ENCODE results near the gene GABRB1. TPM values are rescaled to one million over a fixed set of nuclear protein-coding genes. Genes with fewer than 3 reads are reported as not detected.
A peak's percentile ranks its signal among the peaks of the same experiment; 100 is the strongest.

Gene GABRB1
- total and polyA plus RNA-seq, 2 experiments from 2014 or later, result 0.26 to 0.97 TPM

- Histone ChIP-seq H3K27me3 (ENCODE audit: insufficient read depth) (no peaks in the 10 kb centered on the region), H3K4me2 (no peak overlapping the region), H3F3A (replicated peaks; ENCODE audit: low read depth) (no peaks in the 10 kb centered on the region), H3K4me3 (no peak overlapping the region), H3K36me3 (ENCODE audit: insufficient read depth) (no peaks in the 10 kb centered on the region), H3K9me2 (ENCODE audit: insufficient read depth) (no peaks in the 10 kb centered on the region), H3K79me2 (replicated peaks; ENCODE audit: insufficient read depth) (no peaks in the 10 kb centered on the region), H3K4me1 (ENCODE audit: insufficient read depth) (peaks cover 4% of the 10 kb centered on the region; the same call in 1 of the 2 replicates), H3K27ac (ENCODE audit: low read depth) (no peak overlapping the region), H2AFZ (peak overlapping the region; percentile 77; the same call in 1 of the 2 replicates), H4K20me1 (replicated peaks; ENCODE audit: insufficient read depth) (no peaks in the 10 kb centered on the region)
- no peaks in the 10 kb centered on the region for H3K9me3 Mint-ChIP-seq
- H3K27me3 Mint-ChIP-seq (ENCODE audit: insufficient read depth, low read depth, poor library complexity), result no peaks in the 10 kb centered on the region
- no peak overlapping the region for H3K27ac Mint-ChIP-seq
- DNase-seq (ENCODE audit: low spot score) (peak; percentile 86), ATAC-seq (peak; percentile 91)
- TF ChIP-seq CREB1 (CRISPR knock-in tag; IDR thresholded peaks at IDR 0.05; ENCODE audit: low read depth), result no peak
- TF ChIP-seq CTCF (conservative IDR thresholded peaks at IDR 0.05; ENCODE audit: low read depth in 2 of 2), result peak; percentile 87 to 92
- H3K4me3 Mint-ChIP-seq, result no peak overlapping the region
- H3K36me3 Mint-ChIP-seq (ENCODE audit: low read depth), result no peaks in the 10 kb centered on the region
- no peaks in the 10 kb centered on the region for H3K4me1 Mint-ChIP-seq
These were observed 91.4 kb downstream of the GABRB1 start for GRCh38 chr4:47122592-47123291.

GRCh38 chr4:47128991-47129390 is 97.6 kb downstream of the GABRB1 start:
- Histone ChIP-seq H3K36me3 (ENCODE audit: insufficient read depth) (no peaks in the 10 kb centered on the region), H3K27ac (ENCODE audit: low read depth) (no peak overlapping the region), H3K27me3 (ENCODE audit: insufficient read depth) (no peaks in the 10 kb centered on the region), H4K20me1 (replicated peaks; ENCODE audit: insufficient read depth) (no peaks in the 10 kb centered on the region), H3K4me2 (no peak overlapping the region), H3K4me3 (no peak overlapping the region), H3K9me2 (ENCODE audit: insufficient read depth) (no peaks in the 10 kb centered on the region), H3K4me1 (ENCODE audit: insufficient read depth) (peaks cover 4% of the 10 kb centered on the region; the same call in 1 of the 2 replicates), H3K79me2 (replicated peaks; ENCODE audit: insufficient read depth) (no peaks in the 10 kb centered on the region), H2AFZ (no peak overlapping the region), H3F3A (replicated peaks; ENCODE audit: low read depth) (no peaks in the 10 kb centered on the region)
- ATAC-seq, result no peak
- Mint-ChIP-seq H3K27me3 (ENCODE audit: insufficient read depth, low read depth, poor library complexity) (no peaks in the 10 kb centered on the region), H3K4me1 (no peaks in the 10 kb centered on the region), H3K4me3 (no peak overlapping the region), H3K27ac (no peak overlapping the region), H3K36me3 (ENCODE audit: low read depth) (no peaks in the 10 kb centered on the region), H3K9me3 (no peaks in the 10 kb centered on the region; the same call in 2 of the 3 replicates)
- no peak for DNase-seq (ENCODE audit: low spot score)
- TF ChIP-seq STAT1 (IDR thresholded peaks at IDR 0.05; ENCODE audit: unreplicated experiment) (no peak), CTCF (conservative IDR thresholded peaks at IDR 0.05; ENCODE audit: low read depth in 2 of 2) (no peak), ETS1 (IDR thresholded peaks at IDR 0.05) (no peak), EZH2phosphoT487 (IDR thresholded peaks at IDR 0.05; ENCODE audit: unreplicated experiment) (no peak), REST (IDR thresholded peaks at IDR 0.05; ENCODE audit: unreplicated experiment) (no peak), EZH2 (IDR thresholded peaks at IDR 0.05; ENCODE audit: low read depth, unreplicated experiment) (no peak)

Measured in GM23338 (cell line).